Measurements from ENCODE around the gene TAF6L. TPM values are rescaled to one million over a fixed set of nuclear protein-coding genes. Genes with fewer than 3 reads are reported as not detected.

The TAF6L gene
- polyA plus RNA-seq, 3 donors: 5.1 to 35.5 (median 5.3) TPM

DNA sequence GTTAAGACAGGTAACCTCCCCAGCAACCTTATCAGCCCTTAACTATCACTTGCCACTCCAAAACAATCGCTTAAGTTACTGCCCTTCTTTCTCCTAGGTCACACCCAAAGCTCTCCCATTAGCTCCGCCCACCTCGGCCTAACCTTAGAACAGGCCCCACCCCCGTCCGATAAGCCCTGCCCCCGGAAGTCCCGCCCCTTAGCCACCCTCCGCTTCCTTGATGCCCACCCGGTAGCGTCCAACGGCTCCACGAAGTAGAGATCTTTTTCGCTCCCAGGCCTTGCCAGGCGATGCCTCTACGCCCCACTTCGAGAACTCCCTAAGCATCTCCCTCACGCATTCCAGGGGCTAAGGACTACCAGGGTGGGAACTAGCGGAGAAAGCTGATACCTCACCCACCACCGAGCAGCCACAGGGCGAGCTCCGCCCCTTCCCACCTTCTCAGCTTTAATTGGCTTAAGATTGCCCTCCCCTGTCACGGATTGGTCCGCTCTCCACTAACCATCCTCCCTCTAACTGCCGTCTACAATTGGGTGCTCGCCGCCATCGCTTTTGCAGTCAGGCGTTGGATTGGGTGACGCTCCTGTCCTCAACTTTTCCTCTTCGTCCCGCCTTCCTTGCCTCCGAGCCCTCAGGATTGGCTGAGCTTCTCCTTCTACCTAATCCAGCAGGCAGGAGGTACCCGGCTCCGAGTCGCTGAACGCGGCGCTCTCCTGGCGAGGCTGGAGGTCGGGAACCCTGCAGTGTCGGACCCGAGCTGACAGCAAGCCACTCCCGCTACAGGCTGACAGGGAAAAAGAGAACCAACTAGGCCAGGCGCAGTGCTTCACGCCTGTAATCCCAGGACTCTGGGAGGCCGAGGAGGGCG is 17.2 kb upstream of the TAF6L start, which contains the start of gene ZBTB3:
ZBTB3 (minus strand) TSS at position 425 of the 868 bp plus-strand sequence. CDS start 496 bp downstream, outside the sequence.
- no peaks in the 10 kb centered on the region for H3K9me3 ChIP-seq (replicated peaks in 1 of 2; ENCODE audit: control insufficient read depth in 1 of 2, insufficient read depth in 1 of 2, low read length in 2 of 2)
- peak within 1 kb of the TSS; percentile 81 for H3K4me2 ChIP-seq (replicated peaks; ENCODE audit: extremely low read depth, low read length, poor library complexity, severe bottlenecking)
- H3K27ac ChIP-seq (ENCODE audit: low read depth in 1 of 2, low read length in 2 of 2): peak within 1 kb of the TSS; percentile 76 to 92
- H3K4me1 ChIP-seq (ENCODE audit: control insufficient read depth in 1 of 2, insufficient read depth in 2 of 2, low read length in 2 of 2): peaks cover 12 to 19% of the 10 kb centered on the region in 2 donors
- peak within 1 kb of the TSS; percentile 66 to 95 (median 79) for H3K4me3 ChIP-seq (replicated peaks in 1 of 3; ENCODE audit: low read depth in 2 of 3, low read length in 3 of 3)
- H3K27me3 Mint-ChIP-seq (ENCODE audit: low read depth in 3 of 3): peaks cover 1 to 2% (median 1%) of the 10 kb centered on the region in 3 donors
- intact Hi-C loops (cut with micrococcal nuclease): no loop called here
- H3K36me3 Mint-ChIP-seq: peaks cover 11 to 36% of the 10 kb centered on the region in 2 donors
- H2AFZ ChIP-seq (ENCODE audit: insufficient read depth, low read depth, low read length, poor library complexity, severe bottlenecking): peak within 1 kb of the TSS; percentile 90
- H3K9me3 Mint-ChIP-seq: no peaks in the 10 kb centered on the region
- WGBS (ENCODE audit: insufficient coverage): under 1% methylated on average over 47 of the region's 47 CpGs
- no peaks in the 10 kb centered on the region for H4K20me1 ChIP-seq (ENCODE audit: insufficient read depth, low read length)
- H3K4me1 Mint-ChIP-seq: peaks cover 21% of the 10 kb centered on the region
- H3K36me3 ChIP-seq (replicated peaks in 1 of 2; ENCODE audit: control insufficient read depth in 1 of 2, insufficient read depth in 2 of 2, low read length in 2 of 2): peaks cover 6 to 25% of the 10 kb centered on the region in 2 donors
- DNase-seq: peak; percentile 99
- no peaks in the 10 kb centered on the region for H3K27me3 ChIP-seq (ENCODE audit: control insufficient read depth in 2 of 2, insufficient read depth in 2 of 2, low read length in 2 of 2)
- peak within 1 kb of the TSS; percentile 96 to 98 for H3K4me3 Mint-ChIP-seq
- TF ChIP-seq, protein P1, sequence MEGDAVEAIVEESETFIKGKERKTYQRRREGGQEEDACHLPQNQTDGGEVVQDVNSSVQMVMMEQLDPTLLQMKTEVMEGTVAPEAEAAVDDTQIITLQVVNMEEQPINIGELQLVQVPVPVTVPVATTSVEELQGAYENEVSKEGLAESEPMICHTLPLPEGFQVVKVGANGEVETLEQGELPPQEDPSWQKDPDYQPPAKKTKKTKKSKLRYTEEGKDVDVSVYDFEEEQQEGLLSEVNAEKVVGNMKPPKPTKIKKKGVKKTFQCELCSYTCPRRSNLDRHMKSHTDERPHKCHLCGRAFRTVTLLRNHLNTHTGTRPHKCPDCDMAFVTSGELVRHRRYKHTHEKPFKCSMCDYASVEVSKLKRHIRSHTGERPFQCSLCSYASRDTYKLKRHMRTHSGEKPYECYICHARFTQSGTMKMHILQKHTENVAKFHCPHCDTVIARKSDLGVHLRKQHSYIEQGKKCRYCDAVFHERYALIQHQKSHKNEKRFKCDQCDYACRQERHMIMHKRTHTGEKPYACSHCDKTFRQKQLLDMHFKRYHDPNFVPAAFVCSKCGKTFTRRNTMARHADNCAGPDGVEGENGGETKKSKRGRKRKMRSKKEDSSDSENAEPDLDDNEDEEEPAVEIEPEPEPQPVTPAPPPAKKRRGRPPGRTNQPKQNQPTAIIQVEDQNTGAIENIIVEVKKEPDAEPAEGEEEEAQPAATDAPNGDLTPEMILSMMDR (IDR thresholded peaks at IDR 0.05): no peak
- H3K9ac ChIP-seq (ENCODE audit: insufficient read depth, low read length, poor library complexity, severe bottlenecking): peak within 1 kb of the TSS; percentile 77
- H3K79me2 ChIP-seq (ENCODE audit: insufficient read depth, low read length): peaks cover 36% of the 10 kb centered on the region
- peak within 1 kb of the TSS; percentile 94 to 100 (median 98) for H3K27ac Mint-ChIP-seq

DNA sequence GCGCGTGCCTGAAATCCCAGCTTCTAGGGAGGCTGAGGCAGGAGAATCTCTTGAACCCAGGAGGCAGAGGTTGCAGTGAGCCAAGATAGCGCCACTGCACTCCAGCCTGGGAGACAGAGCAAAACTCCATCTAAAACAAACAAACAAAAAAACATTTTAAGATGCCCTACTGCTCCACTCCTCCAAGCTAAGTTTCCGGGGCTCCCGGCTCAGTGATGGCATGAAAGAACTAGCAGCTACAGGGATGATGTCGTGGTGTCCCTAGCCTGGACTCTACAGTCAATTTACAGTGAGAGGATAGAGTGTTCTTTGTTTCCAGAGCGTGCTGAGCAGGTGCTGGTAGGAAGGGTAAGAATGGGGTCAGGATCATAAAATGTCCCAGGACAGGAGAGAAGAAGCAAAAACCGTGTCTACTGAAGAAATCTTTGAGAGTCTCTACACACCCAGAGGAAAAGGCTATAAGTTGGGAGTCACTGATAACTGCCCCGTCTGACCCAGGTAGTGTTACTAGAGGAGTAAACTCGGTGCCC is 16.0 kb upstream of the TAF6L start:
- Histone ChIP-seq H3K27ac (ENCODE audit: low read depth in 1 of 2, low read length in 2 of 2) (no peak overlapping the region), H4K20me1 (ENCODE audit: insufficient read depth, low read length) (no peaks in the 10 kb centered on the region), H3K4me2 (replicated peaks; ENCODE audit: extremely low read depth, low read length, poor library complexity, severe bottlenecking) (no peak overlapping the region), H3K9ac (ENCODE audit: insufficient read depth, low read length, poor library complexity, severe bottlenecking) (no peak overlapping the region), H3K9me3 (replicated peaks in 1 of 2; ENCODE audit: control insufficient read depth in 1 of 2, insufficient read depth in 1 of 2, low read length in 2 of 2) (no peaks in the 10 kb centered on the region), H3K27me3 (ENCODE audit: control insufficient read depth in 2 of 2, insufficient read depth in 2 of 2, low read length in 2 of 2) (no peaks in the 10 kb centered on the region), H3K79me2 (ENCODE audit: insufficient read depth, low read length) (peaks cover 34% of the 10 kb centered on the region), H3K4me3 (replicated peaks in 1 of 3; ENCODE audit: low read depth in 2 of 3, low read length in 3 of 3) (no peak overlapping the region), H3K36me3 (replicated peaks in 1 of 2; ENCODE audit: control insufficient read depth in 1 of 2, insufficient read depth in 2 of 2, low read length in 2 of 2) (peaks cover 5 to 18% of the 10 kb centered on the region in 2 donors), H3K4me1 (ENCODE audit: control insufficient read depth in 1 of 2, insufficient read depth in 2 of 2, low read length in 2 of 2) (peaks cover 12 to 19% of the 10 kb centered on the region in 2 donors), H2AFZ (ENCODE audit: insufficient read depth, low read depth, low read length, poor library complexity, severe bottlenecking) (peak overlapping the region; percentile 90)
- no peak overlapping the region for H3K4me3 Mint-ChIP-seq
- WGBS (ENCODE audit: insufficient coverage): 100% methylated on average over 6 of the region's 10 CpGs
- peaks cover 8 to 24% of the 10 kb centered on the region in 2 donors for H3K36me3 Mint-ChIP-seq
- intact Hi-C loops (cut with micrococcal nuclease): no loop called here
- H3K27me3 Mint-ChIP-seq (ENCODE audit: low read depth in 3 of 3): peaks cover 1 to 2% (median 1%) of the 10 kb centered on the region in 3 donors
- H3K9me3 Mint-ChIP-seq: no peaks in the 10 kb centered on the region
- TF ChIP-seq, protein P1 (IDR thresholded peaks at IDR 0.05): no peak
- no peak for DNase-seq
- peak overlapping the region in 1 of 7 donors; percentile 15 for H3K27ac Mint-ChIP-seq
- H3K4me1 Mint-ChIP-seq: peaks cover 16% of the 10 kb centered on the region

Data from CD14-positive monocyte (primary cell).